Astrocyte (in vitro differentiated cells and primary cell): ENCODE data around the gene PRMT9.

ENCODE experiments used
- EZH2 ChIP-seq: IDR thresholded peaks from 2 replicates; pipeline ENCODE4 v1.6.1; 2012; ENCODE audit warnings: mild to moderate bottlenecking, low read length, inconsistent platforms; ENCODE audit not compliant: insufficient read depth
- TF ChIP-seq, protein P1 (sequence below): IDR thresholded peaks from 2 replicates; pipeline ENCODE4 v1.5.1; 2011; ENCODE audit warnings: low read depth, mild to moderate bottlenecking, inconsistent platforms, low read length, moderate library complexity; ENCODE audit not compliant: insufficient read depth

DNA sequence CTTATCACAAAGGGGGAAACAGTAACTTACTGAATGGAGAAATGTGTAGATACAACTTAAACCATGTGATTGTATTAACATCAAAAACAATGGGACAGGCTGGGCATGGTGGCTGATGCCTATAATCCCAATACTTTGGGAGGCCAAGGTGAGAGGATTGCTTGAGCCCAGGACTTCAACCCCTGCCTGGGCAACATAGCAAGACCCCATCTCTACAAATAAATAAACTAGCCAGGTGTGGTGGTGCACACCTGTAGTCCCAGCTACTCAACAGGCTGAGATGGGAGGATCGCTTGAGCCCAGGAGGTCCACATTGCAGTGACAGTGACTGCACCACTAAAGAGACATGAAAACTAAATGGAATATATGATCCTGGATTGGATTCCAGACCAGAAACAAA is 40.3 kb downstream of the PRMT9 start:
- TF ChIP-seq, protein P1, sequence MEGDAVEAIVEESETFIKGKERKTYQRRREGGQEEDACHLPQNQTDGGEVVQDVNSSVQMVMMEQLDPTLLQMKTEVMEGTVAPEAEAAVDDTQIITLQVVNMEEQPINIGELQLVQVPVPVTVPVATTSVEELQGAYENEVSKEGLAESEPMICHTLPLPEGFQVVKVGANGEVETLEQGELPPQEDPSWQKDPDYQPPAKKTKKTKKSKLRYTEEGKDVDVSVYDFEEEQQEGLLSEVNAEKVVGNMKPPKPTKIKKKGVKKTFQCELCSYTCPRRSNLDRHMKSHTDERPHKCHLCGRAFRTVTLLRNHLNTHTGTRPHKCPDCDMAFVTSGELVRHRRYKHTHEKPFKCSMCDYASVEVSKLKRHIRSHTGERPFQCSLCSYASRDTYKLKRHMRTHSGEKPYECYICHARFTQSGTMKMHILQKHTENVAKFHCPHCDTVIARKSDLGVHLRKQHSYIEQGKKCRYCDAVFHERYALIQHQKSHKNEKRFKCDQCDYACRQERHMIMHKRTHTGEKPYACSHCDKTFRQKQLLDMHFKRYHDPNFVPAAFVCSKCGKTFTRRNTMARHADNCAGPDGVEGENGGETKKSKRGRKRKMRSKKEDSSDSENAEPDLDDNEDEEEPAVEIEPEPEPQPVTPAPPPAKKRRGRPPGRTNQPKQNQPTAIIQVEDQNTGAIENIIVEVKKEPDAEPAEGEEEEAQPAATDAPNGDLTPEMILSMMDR, result no peak
- no peak for TF ChIP-seq EZH2
